Lower leg skin (tissue), 3 donors: ENCODE measurements around the gene IFT80.

Experiments used
- POLR2A ChIP-seq, 2 donors: fragments of 450-650 bp; IDR thresholded peaks; one replicate each; pipeline ENCODE4 v1.6.1; 2016 to 2017; ENCODE audit warnings: antibody characterized with exemption in 2 of 2, mild to moderate bottlenecking in 1 of 2, moderate library complexity in 1 of 2
- TF ChIP-seq, protein P1 (sequence below), 3 donors: fragments of 450-650 bp; IDR thresholded peaks; one replicate each; pipeline ENCODE4 v1.5.1; 2016; ENCODE audit warnings: antibody characterized with exemption in 3 of 3, mild to moderate bottlenecking in 3 of 3, moderate library complexity in 2 of 3

DNA sequence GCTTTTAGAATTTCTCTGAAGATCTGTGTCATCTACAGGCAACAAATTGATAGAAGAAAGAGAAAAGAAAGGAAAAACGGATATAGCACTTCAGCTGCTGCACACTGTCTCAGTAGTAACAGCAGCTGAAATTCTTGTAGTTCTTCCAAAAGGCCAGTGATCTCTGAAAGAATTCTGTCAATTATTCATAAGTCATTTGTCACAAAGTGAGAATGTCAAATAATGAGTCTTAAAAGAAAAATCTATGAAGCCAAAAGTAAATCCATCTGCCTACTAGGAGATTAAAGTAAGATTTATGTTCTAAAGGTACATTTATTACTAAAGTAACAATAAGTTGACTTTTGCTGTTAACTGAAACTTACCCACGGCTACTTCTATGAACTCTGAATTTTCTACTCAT lies 24.6 kb downstream of the IFT80 start:
- TF ChIP-seq, protein P1, sequence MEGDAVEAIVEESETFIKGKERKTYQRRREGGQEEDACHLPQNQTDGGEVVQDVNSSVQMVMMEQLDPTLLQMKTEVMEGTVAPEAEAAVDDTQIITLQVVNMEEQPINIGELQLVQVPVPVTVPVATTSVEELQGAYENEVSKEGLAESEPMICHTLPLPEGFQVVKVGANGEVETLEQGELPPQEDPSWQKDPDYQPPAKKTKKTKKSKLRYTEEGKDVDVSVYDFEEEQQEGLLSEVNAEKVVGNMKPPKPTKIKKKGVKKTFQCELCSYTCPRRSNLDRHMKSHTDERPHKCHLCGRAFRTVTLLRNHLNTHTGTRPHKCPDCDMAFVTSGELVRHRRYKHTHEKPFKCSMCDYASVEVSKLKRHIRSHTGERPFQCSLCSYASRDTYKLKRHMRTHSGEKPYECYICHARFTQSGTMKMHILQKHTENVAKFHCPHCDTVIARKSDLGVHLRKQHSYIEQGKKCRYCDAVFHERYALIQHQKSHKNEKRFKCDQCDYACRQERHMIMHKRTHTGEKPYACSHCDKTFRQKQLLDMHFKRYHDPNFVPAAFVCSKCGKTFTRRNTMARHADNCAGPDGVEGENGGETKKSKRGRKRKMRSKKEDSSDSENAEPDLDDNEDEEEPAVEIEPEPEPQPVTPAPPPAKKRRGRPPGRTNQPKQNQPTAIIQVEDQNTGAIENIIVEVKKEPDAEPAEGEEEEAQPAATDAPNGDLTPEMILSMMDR (IDR thresholded peaks at IDR 0.05): no peak
- TF ChIP-seq POLR2A (IDR thresholded peaks at IDR 0.05): no peak
